ENCODE results near the gene RMC1. TPM values are rescaled to one million over a fixed set of nuclear protein-coding genes. Genes with fewer than 3 reads are reported as not detected.

Gene RMC1
- total RNA-seq, 2 donors from 2014 or later, result 46.8 to 52.3 TPM

GRCh38 chr18:23560186-23560585 is 56.9 kb downstream of the RMC1 start:
- no peaks in the 10 kb centered on the region for H3K9me3 Mint-ChIP-seq
- DNase-seq (no peak), ATAC-seq (replicated peaks in 1 of 2) (no peak)
- peaks cover 17% of the 10 kb centered on the region for H3K4me1 Mint-ChIP-seq (ENCODE audit: low read depth)
- no peaks in the 10 kb centered on the region for H3K27me3 Mint-ChIP-seq (ENCODE audit: low read depth)
- H3K36me3 Mint-ChIP-seq (ENCODE audit: insufficient read depth in 2 of 2), result peaks cover 2 to 22% of the 10 kb centered on the region in 2 donors
- no peak overlapping the region for H3K27ac Mint-ChIP-seq
- H3K4me3 Mint-ChIP-seq, result no peak overlapping the region

GRCh38 chr18:23563377-23564043 is 60.2 kb downstream of the RMC1 start:
- peaks cover 17% of the 10 kb centered on the region for H3K4me1 Mint-ChIP-seq (ENCODE audit: low read depth)
- peak; percentile 94 for ATAC-seq (replicated peaks in 1 of 2)
- peaks cover 8 to 32% of the 10 kb centered on the region in 2 donors for H3K36me3 Mint-ChIP-seq (ENCODE audit: insufficient read depth in 2 of 2)
- peak overlapping the region in 1 of 2 donors; percentile 15 for H3K4me3 Mint-ChIP-seq
- no peak overlapping the region for H3K27ac Mint-ChIP-seq
- no peaks in the 10 kb centered on the region for H3K27me3 Mint-ChIP-seq (ENCODE audit: low read depth)
- H3K9me3 Mint-ChIP-seq, result no peaks in the 10 kb centered on the region
- DNase-seq, result peak in 1 of 2 donors; percentile 11

GRCh38 chr18:23565916-23566547 is 62.7 kb downstream of the RMC1 start:
- H3K27ac Mint-ChIP-seq, result no peak overlapping the region
- H3K27me3 Mint-ChIP-seq (ENCODE audit: low read depth), result no peaks in the 10 kb centered on the region
- no peak for ATAC-seq (replicated peaks in 1 of 2)
- H3K4me1 Mint-ChIP-seq (ENCODE audit: low read depth), result peaks cover 17% of the 10 kb centered on the region
- no peak for DNase-seq
- H3K36me3 Mint-ChIP-seq (ENCODE audit: insufficient read depth in 2 of 2), result peaks cover 8 to 29% of the 10 kb centered on the region in 2 donors
- H3K4me3 Mint-ChIP-seq, result no peak overlapping the region
- H3K9me3 Mint-ChIP-seq, result no peaks in the 10 kb centered on the region

- Mint-ChIP-seq H3K27ac (no peak overlapping the region), H3K27me3 (ENCODE audit: low read depth) (no peaks in the 10 kb centered on the region), H3K9me3 (no peaks in the 10 kb centered on the region), H3K4me3 (no peak overlapping the region), H3K36me3 (ENCODE audit: insufficient read depth in 2 of 2) (peaks cover 8 to 25% of the 10 kb centered on the region in 2 donors), H3K4me1 (ENCODE audit: low read depth) (peaks cover 22% of the 10 kb centered on the region)
- ATAC-seq (replicated peaks in 1 of 2), result no peak
- DNase-seq, result no peak
Measured at GRCh38 chr18:23567671-23568070, 64.4 kb downstream of the RMC1 start.

- Mint-ChIP-seq H3K27ac (peak overlapping the region; percentile 60), H3K4me1 (ENCODE audit: low read depth) (peaks cover 22% of the 10 kb centered on the region), H3K36me3 (ENCODE audit: insufficient read depth in 2 of 2) (peaks cover 8 to 25% of the 10 kb centered on the region in 2 donors), H3K27me3 (ENCODE audit: low read depth) (no peaks in the 10 kb centered on the region), H3K9me3 (no peaks in the 10 kb centered on the region), H3K4me3 (no peak overlapping the region)
- ATAC-seq (replicated peaks in 1 of 2), result no peak
- no peak for DNase-seq
Measured at GRCh38 chr18:23568281-23569138, 65.2 kb downstream of the RMC1 start.

GRCh38 chr18:23569299-23570063 is 66.2 kb downstream of the RMC1 start:
- no peak for DNase-seq
- Mint-ChIP-seq H3K4me1 (ENCODE audit: low read depth) (peaks cover 24% of the 10 kb centered on the region), H3K36me3 (ENCODE audit: insufficient read depth in 2 of 2) (peaks cover 10 to 24% of the 10 kb centered on the region in 2 donors), H3K27ac (no peak overlapping the region), H3K9me3 (no peaks in the 10 kb centered on the region), H3K4me3 (no peak overlapping the region), H3K27me3 (ENCODE audit: low read depth) (no peaks in the 10 kb centered on the region)
- ATAC-seq (replicated peaks in 1 of 2), result no peak

- Mint-ChIP-seq H3K9me3 (no peaks in the 10 kb centered on the region), H3K27me3 (ENCODE audit: low read depth) (no peaks in the 10 kb centered on the region), H3K27ac (peak overlapping the region; percentile 80), H3K4me1 (ENCODE audit: low read depth) (peaks cover 27% of the 10 kb centered on the region), H3K36me3 (ENCODE audit: insufficient read depth in 2 of 2) (peaks cover 12 to 15% of the 10 kb centered on the region in 2 donors), H3K4me3 (no peak overlapping the region)
- no peak for DNase-seq
- no peak for ATAC-seq (replicated peaks in 1 of 2)
Measured at GRCh38 chr18:23570912-23571504, 67.7 kb downstream of the RMC1 start.

- DNase-seq (no peak), ATAC-seq (replicated peaks in 1 of 2) (no peak)
- H3K4me1 Mint-ChIP-seq (ENCODE audit: low read depth), result peaks cover 31% of the 10 kb centered on the region
- H3K27ac Mint-ChIP-seq, result peak overlapping the region; percentile 82
- peaks cover 12 to 13% of the 10 kb centered on the region in 2 donors for H3K36me3 Mint-ChIP-seq (ENCODE audit: insufficient read depth in 2 of 2)
- no peaks in the 10 kb centered on the region for H3K27me3 Mint-ChIP-seq (ENCODE audit: low read depth)
- H3K4me3 Mint-ChIP-seq, result no peak overlapping the region
- H3K9me3 Mint-ChIP-seq, result no peaks in the 10 kb centered on the region
Measured at GRCh38 chr18:23572012-23572411, 68.7 kb downstream of the RMC1 start.

GRCh38 chr18:23572570-23572969 is 69.3 kb downstream of the RMC1 start:
- no peak overlapping the region for H3K4me3 Mint-ChIP-seq

GRCh38 chr18:23573020-23573419 is 69.7 kb downstream of the RMC1 start:
- Mint-ChIP-seq H3K27ac (peak overlapping the region; percentile 94), H3K36me3 (ENCODE audit: insufficient read depth in 2 of 2) (peaks cover 8 to 10% of the 10 kb centered on the region in 2 donors), H3K27me3 (ENCODE audit: low read depth) (no peaks in the 10 kb centered on the region), H3K9me3 (no peaks in the 10 kb centered on the region), H3K4me1 (ENCODE audit: low read depth) (peaks cover 31% of the 10 kb centered on the region), H3K4me3 (peak overlapping the region in 1 of 2 donors; percentile 70)
- ATAC-seq (replicated peaks in 1 of 2) (no peak), DNase-seq (no peak)

More at GRCh38 chr18:23572570-23572969, 69.3 kb downstream of the RMC1 start:
- peaks cover 9 to 10% of the 10 kb centered on the region in 2 donors for H3K36me3 Mint-ChIP-seq (ENCODE audit: insufficient read depth in 2 of 2)
- peak overlapping the region; percentile 82 for H3K27ac Mint-ChIP-seq
- ATAC-seq (replicated peaks in 1 of 2), result no peak
- no peaks in the 10 kb centered on the region for H3K27me3 Mint-ChIP-seq (ENCODE audit: low read depth)
- DNase-seq, result no peak
- no peaks in the 10 kb centered on the region for H3K9me3 Mint-ChIP-seq
- H3K4me1 Mint-ChIP-seq (ENCODE audit: low read depth), result peaks cover 31% of the 10 kb centered on the region

- peak overlapping the region; percentile 44 to 70 for H3K4me3 Mint-ChIP-seq
- no peaks in the 10 kb centered on the region for H3K9me3 Mint-ChIP-seq
- DNase-seq (peak; percentile 44 to 52), ATAC-seq (replicated peaks in 1 of 2) (peak; percentile 87 to 92)
- H3K27ac Mint-ChIP-seq, result peak overlapping the region; percentile 94
- no peaks in the 10 kb centered on the region for H3K27me3 Mint-ChIP-seq (ENCODE audit: low read depth)
- peaks cover 38% of the 10 kb centered on the region for H3K4me1 Mint-ChIP-seq (ENCODE audit: low read depth)
- peaks cover 2 to 8% of the 10 kb centered on the region in 2 donors for H3K36me3 Mint-ChIP-seq (ENCODE audit: insufficient read depth in 2 of 2)
Measured at GRCh38 chr18:23573626-23574431, 70.5 kb downstream of the RMC1 start.

All from activated T-cell treated with anti-CD3 and anti-CD28 coated beads, Interleukin-2, amount 50 U/mL, for 72 hours (primary cell).